ENCODE data around the gene ENPP3. TPM values are rescaled to one million over a fixed set of nuclear protein-coding genes. Genes with fewer than 3 reads are reported as not detected.

The ENPP3 gene
- total and polyA plus RNA-seq, 2 experiments from 2014 or later: not detected

DNA sequence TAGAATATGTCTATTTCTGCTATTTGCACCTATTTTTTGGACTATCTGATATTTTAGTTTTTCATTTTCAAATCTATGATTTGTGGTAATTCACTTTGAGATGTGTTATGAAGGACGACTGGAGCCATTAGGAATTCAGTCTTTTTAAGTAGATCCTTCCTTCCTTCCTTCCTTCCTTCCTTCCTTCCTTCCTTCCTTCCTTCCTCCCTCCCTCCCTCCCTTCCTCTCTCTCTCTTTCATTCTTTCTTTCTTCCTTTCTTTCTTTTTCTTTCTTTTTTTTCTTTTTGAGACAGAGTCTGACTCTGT, 124.6 kb downstream of the ENPP3 start:
- no peak for ATAC-seq
- no peak overlapping the region for H3K27ac ChIP-seq (ENCODE audit: low read depth)
- peaks cover 4% of the 10 kb centered on the region; the same call in 2 of the 3 replicates for H3K4me1 Mint-ChIP-seq

DNA sequence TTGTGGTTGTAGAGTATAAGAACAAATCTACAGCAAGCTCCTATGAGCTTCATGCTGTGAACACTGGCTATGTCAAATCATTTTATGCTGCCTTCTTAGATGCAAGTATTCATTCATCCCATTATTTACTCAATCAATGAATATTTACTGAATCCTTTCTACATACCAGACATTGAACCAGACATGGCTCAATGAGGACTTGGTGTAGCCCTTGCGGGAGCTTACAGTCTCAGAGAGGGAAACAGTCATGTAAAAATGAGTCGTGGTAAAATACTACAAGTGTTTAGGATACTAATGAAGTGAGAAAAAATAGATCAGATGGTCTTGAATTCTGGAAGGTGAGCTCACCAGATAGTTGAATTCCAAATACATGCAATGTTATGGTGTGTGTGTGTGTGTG, 125.9 kb downstream of the ENPP3 start:
- Histone ChIP-seq H3K27me3 (ENCODE audit: insufficient read depth) (no peaks in the 10 kb centered on the region), H4K20me1 (replicated peaks; ENCODE audit: insufficient read depth) (no peaks in the 10 kb centered on the region), H3K36me3 (ENCODE audit: insufficient read depth) (no peaks in the 10 kb centered on the region), H3K79me2 (replicated peaks; ENCODE audit: insufficient read depth) (no peaks in the 10 kb centered on the region), H3K4me3 (no peak overlapping the region), H3K4me2 (no peak overlapping the region), H2AFZ (no peak overlapping the region), H3K9me2 (ENCODE audit: insufficient read depth) (no peaks in the 10 kb centered on the region), H3K4me1 (ENCODE audit: insufficient read depth) (no peaks in the 10 kb centered on the region), H3F3A (replicated peaks; ENCODE audit: low read depth) (no peaks in the 10 kb centered on the region), H3K27ac (ENCODE audit: low read depth) (no peak overlapping the region)
- DNase-seq (ENCODE audit: low spot score) (no peak), ATAC-seq (no peak)
- H3K4me1 Mint-ChIP-seq: peaks cover 4% of the 10 kb centered on the region; the same call in 2 of the 3 replicates
- peaks cover 2% of the 10 kb centered on the region for H3K27me3 Mint-ChIP-seq (ENCODE audit: insufficient read depth, low read depth, poor library complexity)
- H3K9me3 Mint-ChIP-seq: no peaks in the 10 kb centered on the region
- H3K36me3 Mint-ChIP-seq (ENCODE audit: low read depth): no peaks in the 10 kb centered on the region
- H3K4me3 Mint-ChIP-seq: no peak overlapping the region
- H3K27ac Mint-ChIP-seq: no peak overlapping the region
- TF ChIP-seq CREB1 (CRISPR knock-in tag; IDR thresholded peaks at IDR 0.05; ENCODE audit: low read depth): no peak
- TF ChIP-seq NANOG (IDR thresholded peaks at IDR 0.05; ENCODE audit: borderline replicate concordance): no peak
- TF ChIP-seq STAT1 (IDR thresholded peaks at IDR 0.05; ENCODE audit: unreplicated experiment): no peak
- TF ChIP-seq ZNF114 (CRISPR knock-in tag; IDR thresholded peaks at IDR 0.05): no peak
- TF ChIP-seq, protein P1, sequence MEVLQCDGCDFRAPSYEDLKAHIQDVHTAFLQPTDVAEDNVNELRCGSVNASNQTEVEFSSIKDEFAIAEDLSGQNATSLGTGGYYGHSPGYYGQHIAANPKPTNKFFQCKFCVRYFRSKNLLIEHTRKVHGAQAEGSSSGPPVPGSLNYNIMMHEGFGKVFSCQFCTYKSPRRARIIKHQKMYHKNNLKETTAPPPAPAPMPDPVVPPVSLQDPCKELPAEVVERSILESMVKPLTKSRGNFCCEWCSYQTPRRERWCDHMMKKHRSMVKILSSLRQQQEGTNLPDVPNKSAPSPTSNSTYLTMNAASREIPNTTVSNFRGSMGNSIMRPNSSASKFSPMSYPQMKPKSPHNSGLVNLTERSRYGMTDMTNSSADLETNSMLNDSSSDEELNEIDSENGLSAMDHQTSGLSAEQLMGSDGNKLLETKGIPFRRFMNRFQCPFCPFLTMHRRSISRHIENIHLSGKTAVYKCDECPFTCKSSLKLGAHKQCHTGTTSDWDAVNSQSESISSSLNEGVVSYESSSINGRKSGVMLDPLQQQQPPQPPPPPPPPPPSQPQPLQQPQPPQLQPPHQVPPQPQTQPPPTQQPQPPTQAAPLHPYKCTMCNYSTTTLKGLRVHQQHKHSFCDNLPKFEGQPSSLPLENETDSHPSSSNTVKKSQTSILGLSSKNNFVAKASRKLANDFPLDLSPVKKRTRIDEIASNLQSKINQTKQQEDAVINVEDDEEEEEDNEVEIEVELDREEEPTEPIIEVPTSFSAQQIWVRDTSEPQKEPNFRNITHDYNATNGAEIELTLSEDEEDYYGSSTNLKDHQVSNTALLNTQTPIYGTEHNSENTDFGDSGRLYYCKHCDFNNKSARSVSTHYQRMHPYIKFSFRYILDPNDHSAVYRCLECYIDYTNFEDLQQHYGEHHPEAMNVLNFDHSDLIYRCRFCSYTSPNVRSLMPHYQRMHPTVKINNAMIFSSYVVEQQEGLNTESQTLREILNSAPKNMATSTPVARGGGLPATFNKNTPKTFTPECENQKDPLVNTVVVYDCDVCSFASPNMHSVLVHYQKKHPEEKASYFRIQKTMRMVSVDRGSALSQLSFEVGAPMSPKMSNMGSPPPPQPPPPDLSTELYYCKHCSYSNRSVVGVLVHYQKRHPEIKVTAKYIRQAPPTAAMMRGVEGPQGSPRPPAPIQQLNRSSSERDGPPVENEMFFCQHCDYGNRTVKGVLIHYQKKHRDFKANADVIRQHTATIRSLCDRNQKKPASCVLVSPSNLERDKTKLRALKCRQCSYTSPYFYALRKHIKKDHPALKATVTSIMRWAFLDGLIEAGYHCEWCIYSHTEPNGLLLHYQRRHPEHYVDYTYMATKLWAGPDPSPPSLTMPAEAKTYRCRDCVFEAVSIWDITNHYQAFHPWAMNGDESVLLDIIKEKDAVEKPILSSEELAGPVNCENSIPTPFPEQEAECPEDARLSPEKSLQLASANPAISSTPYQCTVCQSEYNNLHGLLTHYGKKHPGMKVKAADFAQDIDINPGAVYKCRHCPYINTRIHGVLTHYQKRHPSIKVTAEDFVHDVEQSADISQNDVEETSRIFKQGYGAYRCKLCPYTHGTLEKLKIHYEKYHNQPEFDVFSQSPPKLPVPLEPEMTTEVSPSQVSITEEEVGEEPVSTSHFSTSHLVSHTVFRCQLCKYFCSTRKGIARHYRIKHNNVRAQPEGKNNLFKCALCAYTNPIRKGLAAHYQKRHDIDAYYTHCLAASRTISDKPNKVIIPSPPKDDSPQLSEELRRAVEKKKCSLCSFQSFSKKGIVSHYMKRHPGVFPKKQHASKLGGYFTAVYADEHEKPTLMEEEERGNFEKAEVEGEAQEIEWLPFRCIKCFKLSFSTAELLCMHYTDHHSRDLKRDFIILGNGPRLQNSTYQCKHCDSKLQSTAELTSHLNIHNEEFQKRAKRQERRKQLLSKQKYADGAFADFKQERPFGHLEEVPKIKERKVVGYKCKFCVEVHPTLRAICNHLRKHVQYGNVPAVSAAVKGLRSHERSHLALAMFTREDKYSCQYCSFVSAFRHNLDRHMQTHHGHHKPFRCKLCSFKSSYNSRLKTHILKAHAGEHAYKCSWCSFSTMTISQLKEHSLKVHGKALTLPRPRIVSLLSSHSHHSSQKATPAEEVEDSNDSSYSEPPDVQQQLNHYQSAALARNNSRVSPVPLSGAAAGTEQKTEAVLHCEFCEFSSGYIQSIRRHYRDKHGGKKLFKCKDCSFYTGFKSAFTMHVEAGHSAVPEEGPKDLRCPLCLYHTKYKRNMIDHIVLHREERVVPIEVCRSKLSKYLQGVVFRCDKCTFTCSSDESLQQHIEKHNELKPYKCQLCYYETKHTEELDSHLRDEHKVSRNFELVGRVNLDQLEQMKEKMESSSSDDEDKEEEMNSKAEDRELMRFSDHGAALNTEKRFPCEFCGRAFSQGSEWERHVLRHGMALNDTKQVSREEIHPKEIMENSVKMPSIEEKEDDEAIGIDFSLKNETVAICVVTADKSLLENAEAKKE (CRISPR knock-in tag; IDR thresholded peaks at IDR 0.05): no peak
- TF ChIP-seq, protein P2, sequence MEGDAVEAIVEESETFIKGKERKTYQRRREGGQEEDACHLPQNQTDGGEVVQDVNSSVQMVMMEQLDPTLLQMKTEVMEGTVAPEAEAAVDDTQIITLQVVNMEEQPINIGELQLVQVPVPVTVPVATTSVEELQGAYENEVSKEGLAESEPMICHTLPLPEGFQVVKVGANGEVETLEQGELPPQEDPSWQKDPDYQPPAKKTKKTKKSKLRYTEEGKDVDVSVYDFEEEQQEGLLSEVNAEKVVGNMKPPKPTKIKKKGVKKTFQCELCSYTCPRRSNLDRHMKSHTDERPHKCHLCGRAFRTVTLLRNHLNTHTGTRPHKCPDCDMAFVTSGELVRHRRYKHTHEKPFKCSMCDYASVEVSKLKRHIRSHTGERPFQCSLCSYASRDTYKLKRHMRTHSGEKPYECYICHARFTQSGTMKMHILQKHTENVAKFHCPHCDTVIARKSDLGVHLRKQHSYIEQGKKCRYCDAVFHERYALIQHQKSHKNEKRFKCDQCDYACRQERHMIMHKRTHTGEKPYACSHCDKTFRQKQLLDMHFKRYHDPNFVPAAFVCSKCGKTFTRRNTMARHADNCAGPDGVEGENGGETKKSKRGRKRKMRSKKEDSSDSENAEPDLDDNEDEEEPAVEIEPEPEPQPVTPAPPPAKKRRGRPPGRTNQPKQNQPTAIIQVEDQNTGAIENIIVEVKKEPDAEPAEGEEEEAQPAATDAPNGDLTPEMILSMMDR (conservative IDR thresholded peaks at IDR 0.05; ENCODE audit: low read depth in 2 of 2): no peak
- no peak for TF ChIP-seq POLR2AphosphoS5 (IDR thresholded peaks at IDR 0.05; ENCODE audit: low read depth)
- no peak for TF ChIP-seq EZH2 (IDR thresholded peaks at IDR 0.05; ENCODE audit: low read depth, unreplicated experiment)
- TF ChIP-seq EZH2phosphoT487 (IDR thresholded peaks at IDR 0.05; ENCODE audit: unreplicated experiment): no peak
- TF ChIP-seq JUNB (IDR thresholded peaks at IDR 0.05; ENCODE audit: unreplicated experiment): no peak

More for the DNA sequence above, 124.6 kb downstream of the ENPP3 start:
- peaks cover 2% of the 10 kb centered on the region for H3K27me3 Mint-ChIP-seq (ENCODE audit: insufficient read depth, low read depth, poor library complexity)
- no peaks in the 10 kb centered on the region for H3K36me3 ChIP-seq (ENCODE audit: insufficient read depth)
- no peaks in the 10 kb centered on the region for H3K79me2 ChIP-seq (replicated peaks; ENCODE audit: insufficient read depth)
- no peak overlapping the region for H3K4me3 Mint-ChIP-seq
- no peaks in the 10 kb centered on the region for H3K9me3 Mint-ChIP-seq
- no peak overlapping the region for H2AFZ ChIP-seq
- no peak for TF ChIP-seq NANOG (IDR thresholded peaks at IDR 0.05; ENCODE audit: borderline replicate concordance)
- no peak for TF ChIP-seq ZNF331 (CRISPR knock-in tag; IDR thresholded peaks at IDR 0.05; ENCODE audit: low read depth)
- no peak for TF ChIP-seq EZH2 (IDR thresholded peaks at IDR 0.05; ENCODE audit: low read depth, unreplicated experiment)
- TF ChIP-seq JUNB (IDR thresholded peaks at IDR 0.05; ENCODE audit: unreplicated experiment): no peak
- no peak for TF ChIP-seq STAT1 (IDR thresholded peaks at IDR 0.05; ENCODE audit: unreplicated experiment)
- TF ChIP-seq, protein P2 (conservative IDR thresholded peaks at IDR 0.05; ENCODE audit: low read depth in 2 of 2): no peak
- no peaks in the 10 kb centered on the region for H3K9me2 ChIP-seq (ENCODE audit: insufficient read depth)
- no peaks in the 10 kb centered on the region for H3F3A ChIP-seq (replicated peaks; ENCODE audit: low read depth)
- H3K4me2 ChIP-seq: no peak overlapping the region
- no peaks in the 10 kb centered on the region for H3K27me3 ChIP-seq (ENCODE audit: insufficient read depth)
- DNase-seq (ENCODE audit: low spot score): no peak
- no peaks in the 10 kb centered on the region for H4K20me1 ChIP-seq (replicated peaks; ENCODE audit: insufficient read depth)
- no peak overlapping the region for H3K4me3 ChIP-seq
- no peaks in the 10 kb centered on the region for H3K4me1 ChIP-seq (ENCODE audit: insufficient read depth)
- no peaks in the 10 kb centered on the region for H3K36me3 Mint-ChIP-seq (ENCODE audit: low read depth)
- no peak overlapping the region for H3K27ac Mint-ChIP-seq
